Measurements from ENCODE around the gene OIT3. TPM values are rescaled to one million over a fixed set of nuclear protein-coding genes. Genes with fewer than 3 reads are reported as not detected.

Gene OIT3
- total RNA-seq, 4 donors from 2014 or later = not detected

DNA sequence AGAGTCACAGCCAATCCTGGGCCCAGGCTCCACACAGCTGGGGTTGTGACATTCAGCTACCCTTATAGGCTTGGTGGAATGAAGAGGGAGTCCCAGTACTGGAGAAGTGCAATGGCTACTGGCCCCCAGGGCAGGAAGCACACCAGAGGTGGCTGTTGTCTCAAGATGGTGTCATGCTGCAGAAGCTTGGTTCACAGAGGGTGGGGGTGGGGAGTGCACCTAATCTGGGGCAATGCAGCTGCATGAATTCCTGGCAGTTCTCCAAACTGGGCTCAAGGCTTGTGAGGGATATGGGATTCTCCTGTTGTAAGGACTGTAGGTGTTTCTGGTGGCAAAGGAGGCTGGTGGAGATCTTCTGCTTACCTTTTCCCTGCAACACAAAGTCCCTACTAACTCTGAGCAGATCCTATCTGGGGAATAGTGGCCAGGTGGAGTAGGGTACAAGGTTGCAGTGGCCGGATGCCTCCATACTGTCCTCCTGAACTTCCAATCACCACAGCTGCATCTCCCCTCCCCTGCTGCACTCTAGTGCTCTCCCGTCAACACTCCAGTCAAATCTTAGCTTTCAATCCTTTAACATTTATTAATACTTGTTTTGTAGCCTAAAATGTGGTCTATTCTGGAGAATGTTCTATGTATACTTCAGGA, 88.5 kb downstream of the OIT3 start:
- Histone ChIP-seq H3K36me3 (no peaks in the 10 kb centered on the region), H3K4me3 (no peak overlapping the region), H3K27me3 (peaks cover 0 to 15% (median 0%) of the 10 kb centered on the region in 4 donors), H3K4me1 (no peaks in the 10 kb centered on the region), H3K27ac (replicated peaks in 1 of 4) (no peak overlapping the region), H3K9me3 (peaks cover 0 to 25% (median 13%) of the 10 kb centered on the region in 4 donors)
- no peak for DNase-seq (ENCODE audit: extremely low spot score)
- no peak for TF ChIP-seq EP300 (IDR thresholded peaks at IDR 0.05)
- TF ChIP-seq, protein P1, sequence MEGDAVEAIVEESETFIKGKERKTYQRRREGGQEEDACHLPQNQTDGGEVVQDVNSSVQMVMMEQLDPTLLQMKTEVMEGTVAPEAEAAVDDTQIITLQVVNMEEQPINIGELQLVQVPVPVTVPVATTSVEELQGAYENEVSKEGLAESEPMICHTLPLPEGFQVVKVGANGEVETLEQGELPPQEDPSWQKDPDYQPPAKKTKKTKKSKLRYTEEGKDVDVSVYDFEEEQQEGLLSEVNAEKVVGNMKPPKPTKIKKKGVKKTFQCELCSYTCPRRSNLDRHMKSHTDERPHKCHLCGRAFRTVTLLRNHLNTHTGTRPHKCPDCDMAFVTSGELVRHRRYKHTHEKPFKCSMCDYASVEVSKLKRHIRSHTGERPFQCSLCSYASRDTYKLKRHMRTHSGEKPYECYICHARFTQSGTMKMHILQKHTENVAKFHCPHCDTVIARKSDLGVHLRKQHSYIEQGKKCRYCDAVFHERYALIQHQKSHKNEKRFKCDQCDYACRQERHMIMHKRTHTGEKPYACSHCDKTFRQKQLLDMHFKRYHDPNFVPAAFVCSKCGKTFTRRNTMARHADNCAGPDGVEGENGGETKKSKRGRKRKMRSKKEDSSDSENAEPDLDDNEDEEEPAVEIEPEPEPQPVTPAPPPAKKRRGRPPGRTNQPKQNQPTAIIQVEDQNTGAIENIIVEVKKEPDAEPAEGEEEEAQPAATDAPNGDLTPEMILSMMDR (IDR thresholded peaks at IDR 0.05) = no peak
- no peak for TF ChIP-seq POLR2AphosphoS5 (IDR thresholded peaks at IDR 0.05)
- no peak for TF ChIP-seq POLR2A (IDR thresholded peaks at IDR 0.05; ENCODE audit: low read depth)
- WGBS = 92% methylated on average over 2 of the region's 2 CpGs
- intact Hi-C loops (cut with DNase I) = no loop called here

Other genes with a start within 250 kb of the OIT3 start
- 10 to 100 TPM; 14.9 to 20.6 (median 19.5) TPM for gene MCU, start 201.6 kb upstream of the OIT3 start, total RNA-seq
- not detected for gene PLA2G12B, start 61.1 kb downstream of the OIT3 start, total RNA-seq
- gene P4HA1, start 203.1 kb downstream of the OIT3 start, total RNA-seq = 10 to 100 TPM; 16.7 to 25.0 (median 19.2) TPM
- 1 to 10 TPM; 1.3 to 3.4 (median 2.5) TPM for gene NUDT13, start 216.7 kb downstream of the OIT3 start, total RNA-seq

Measured in esophagus muscularis mucosa (tissue), 4 donors.